ENCODE results near the gene PRKG1. TPM values are rescaled to one million over a fixed set of nuclear protein-coding genes. Genes with fewer than 3 reads are reported as not detected.

The PRKG1 gene
- total RNA-seq, 1 experiment from 2014 or later: 10.4 TPM

GRCh38 chr10:52028523-52028858 lies 954.2 kb downstream of the PRKG1 start:
- no peak overlapping the region for H2BK15ac ChIP-seq (ENCODE audit: low read depth, low read length)
- H3K79me2 ChIP-seq (ENCODE audit: insufficient read depth, low read length): no peaks in the 10 kb centered on the region
- no peak overlapping the region for H3K56ac ChIP-seq (ENCODE audit: insufficient read length, low read depth, low read length)
- Mint-ChIP-seq H3K27ac (no peak overlapping the region; a peak in 1 of 7 replicates), H3K36me3 (ENCODE audit: insufficient read depth in 1 of 3, low read depth in 3 of 3) (peaks cover 52 to 87% (median 81%) of the 10 kb centered on the region in 3 experiments), H3K4me1 (peaks cover 31 to 32% of the 10 kb centered on the region in 2 experiments), H3K9me3 (peaks cover 32 to 33% of the 10 kb centered on the region in 2 experiments), H3K27me3 (ENCODE audit: low read depth) (peaks cover 4% of the 10 kb centered on the region), H3K4me3 (no peak overlapping the region)
- H3K14ac ChIP-seq (ENCODE audit: insufficient read depth, low read length): no peak overlapping the region
- no peak overlapping the region for H3K9ac ChIP-seq (ENCODE audit: extremely low read depth, insufficient read length, low read length)
- no peaks in the 10 kb centered on the region for H3K27me3 ChIP-seq (ENCODE audit: insufficient read depth, low read length)
- no CpG with 5 or more reads among the region's 2 CpGs for WGBS (ENCODE audit: extremely low coverage, insufficient read length, low lambda C conversion rate)
- H3K4ac ChIP-seq (ENCODE audit: low read depth, low read length): no peak overlapping the region
- H4K8ac ChIP-seq (replicated peaks; ENCODE audit: insufficient read length, low read depth, low read length): no peak overlapping the region
- H3K27ac ChIP-seq (ENCODE audit: insufficient read length, low read depth, low read length): no peak overlapping the region
- no peaks in the 10 kb centered on the region for H3K9me3 ChIP-seq (ENCODE audit: control insufficient read depth, low read depth, low read length)
- H2BK20ac ChIP-seq (ENCODE audit: low read depth, low read length, poor library complexity, severe bottlenecking): no peak overlapping the region
- H3K4me1 ChIP-seq (ENCODE audit: insufficient read depth, low read length): peaks cover 2% of the 10 kb centered on the region; the same call in 1 of the 2 replicates
- H4K91ac ChIP-seq (ENCODE audit: insufficient read length, low read depth, low read length): no peak overlapping the region
- no peak overlapping the region for H2BK12ac ChIP-seq (ENCODE audit: insufficient read length, low read depth, low read length)
- H4K20me1 ChIP-seq (ENCODE audit: control insufficient read depth, insufficient read depth, insufficient read length): no peaks in the 10 kb centered on the region
- no peak overlapping the region for H2AK5ac ChIP-seq (ENCODE audit: insufficient read length, low read length)
- H4K5ac ChIP-seq (ENCODE audit: insufficient read length, low read depth, low read length): no peak overlapping the region
- no peaks in the 10 kb centered on the region for H3K23me2 ChIP-seq (ENCODE audit: insufficient read length, low read depth, low read length, poor library complexity, severe bottlenecking)
- no peak overlapping the region for H3T11ph ChIP-seq (ENCODE audit: low read length)
- H3K23ac ChIP-seq (ENCODE audit: insufficient read length, low read depth, low read length): no peak overlapping the region
- no peak overlapping the region for H2BK5ac ChIP-seq (ENCODE audit: insufficient read length, low read length)
- H3K18ac ChIP-seq (ENCODE audit: insufficient read length, low read depth, low read length): no peak overlapping the region
- H2AFZ ChIP-seq (ENCODE audit: low read length): no peak overlapping the region
- TF ChIP-seq CTCF (conservative IDR thresholded peaks at IDR 0.05): no peak
- H2BK120ac ChIP-seq (ENCODE audit: low read depth, low read length, poor library complexity, severe bottlenecking): no peak overlapping the region
- no peaks in the 10 kb centered on the region for H3K79me1 ChIP-seq (ENCODE audit: insufficient read depth, low read depth, low read length, poor library complexity, severe bottlenecking)
- no peak for DNase-seq
- no peak overlapping the region for H3K4me2 ChIP-seq (ENCODE audit: insufficient read depth, insufficient read length, low read length)

Data from H9 (cell line).